ENCODE measurements around the gene SLC26A11. TPM values are rescaled to one million over a fixed set of nuclear protein-coding genes. Genes with fewer than 3 reads are reported as not detected.

Gene SLC26A11
- polyA plus RNA-seq, 2 of the 4 experiments (the other 2 are of a cell fraction) = 8.3 to 13.7 TPM

DNA sequence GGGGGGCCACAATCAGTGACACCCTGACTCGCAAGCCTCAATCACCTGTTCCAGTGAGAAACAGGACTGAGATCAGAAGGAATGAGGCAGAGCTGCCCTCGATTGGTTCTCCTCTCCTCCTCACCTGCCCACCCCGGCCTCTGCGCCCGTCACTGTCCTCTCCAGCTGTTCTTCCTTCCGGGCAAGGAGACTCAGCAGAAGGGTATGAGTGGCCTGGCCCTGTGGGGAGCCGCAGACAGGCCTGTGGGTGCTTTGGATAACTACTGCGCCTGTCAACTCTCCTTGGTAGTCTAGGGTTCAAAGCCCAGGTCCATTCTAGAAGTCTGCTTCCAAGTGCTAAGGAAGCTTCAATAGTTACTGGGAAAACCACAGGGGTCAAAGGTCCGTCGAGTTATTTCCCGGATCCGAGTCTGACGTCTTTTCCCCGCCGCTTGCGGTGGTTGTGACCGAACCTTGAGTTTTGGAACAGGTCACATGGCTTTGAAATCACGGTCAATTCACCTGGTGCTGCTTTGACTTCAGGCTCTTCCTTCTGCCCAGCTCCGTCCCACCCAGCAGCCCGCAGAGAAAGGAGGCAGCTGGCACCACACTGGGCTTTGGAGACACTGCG, 42.1 kb upstream of the SLC26A11 start (continued):
- no peak for TF ChIP-seq ESRRA (IDR thresholded peaks at IDR 0.05; ENCODE audit: borderline replicate concordance, low read length)

- FAIRE-seq = no peak
Measured at GRCh38 chr17:80180192-80180591, 40.0 kb upstream of the SLC26A11 start.

DNA sequence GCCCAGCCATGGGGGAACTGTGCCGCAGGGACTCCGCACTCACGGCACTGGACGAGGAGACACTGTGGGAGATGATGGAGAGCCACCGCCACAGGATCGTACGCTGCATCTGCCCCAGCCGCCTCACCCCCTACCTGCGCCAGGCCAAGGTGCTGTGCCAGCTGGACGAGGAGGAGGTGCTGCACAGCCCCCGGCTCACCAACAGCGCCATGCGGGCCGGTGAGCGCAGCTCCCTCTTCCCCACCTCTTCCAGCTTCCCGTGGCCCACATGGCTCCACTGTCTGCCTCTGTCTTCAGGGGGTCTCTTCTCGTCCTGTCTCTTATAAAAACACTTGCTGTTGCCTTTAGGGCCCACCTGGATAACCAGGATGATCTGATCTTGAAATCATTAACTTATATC, 38.8 kb upstream of the SLC26A11 start:
- no peak for ATAC-seq
- POLR2A ChIA-PET = no interaction called here
- H3K4me2 ChIP-seq = no peak overlapping the region
- no peak for DNase-seq (ENCODE audit: low read depth in 1 of 2, low spot score in 1 of 2)
- WGBS (ENCODE audit: missing lambda C conversion rate) = 83% methylated on average over 17 of the region's 17 CpGs
- H3K27ac ChIP-seq = no peak overlapping the region
- TF ChIP-seq MAFK (IDR thresholded peaks at IDR 0.05; ENCODE audit: partially characterized antibody) (no peak), CHD4 (IDR thresholded peaks at IDR 0.05; ENCODE audit: borderline replicate concordance) (no peak), NFE2L2 (conservative IDR thresholded peaks at IDR 0.05; ENCODE audit: low read length) (no peak), JUNB (IDR thresholded peaks at IDR 0.05) (no peak), SMC3 (IDR thresholded peaks at IDR 0.05) (no peak), CBX2 (IDR thresholded peaks at IDR 0.05; ENCODE audit: borderline replicate concordance, low read depth) (no peak), RARB (CRISPR knock-in tag; IDR thresholded peaks at IDR 0.05) (no peak), PBX3 (IDR thresholded peaks at IDR 0.05) (no peak), USF2 (IDR thresholded peaks at IDR 0.05) (no peak), CTCF (IDR thresholded peaks at IDR 0.05) (no peak), ESRRA (IDR thresholded peaks at IDR 0.05; ENCODE audit: borderline replicate concordance, low read length) (no peak), CHD2 (IDR thresholded peaks at IDR 0.05; ENCODE audit: low read length, partially characterized antibody) (no peak), FOSB (CRISPR knock-in tag; IDR thresholded peaks at IDR 0.05) (no peak), JUN (IDR thresholded peaks at IDR 0.05) (no peak)
- CTCF ChIA-PET = interaction anchor here (2.1 to 7.9 kb wide), 3 partner anchors 15 to 176 kb away, joined by 7 to 60 read pairs (median 8); no protein-coding TSS in a partner anchor
- H3K4me3 ChIP-seq = no peak overlapping the region
- no peak for FAIRE-seq
- H3K9me3 ChIP-seq = no peaks in the 10 kb centered on the region
- H3K4me1 ChIP-seq = no peaks in the 10 kb centered on the region

More at GRCh38 chr17:80180192-80180591, 40.0 kb upstream of the SLC26A11 start:
- no peak for TF ChIP-seq MAFK (IDR thresholded peaks at IDR 0.05; ENCODE audit: partially characterized antibody)
- H3K4me1 ChIP-seq = peaks cover 6% of the 10 kb centered on the region
- ChIA-PET CTCF (interaction anchor here (1.3 to 6.3 kb wide), 3 partner anchors 9 to 79 kb away, joined by 3 to 34 read pairs (median 6); partner anchors contain the start of gene GAA), POLR2A (no interaction called here)
- no peak overlapping the region for H3K4me2 ChIP-seq
- no peak overlapping the region for H3K4me3 ChIP-seq
- no peak overlapping the region for H3K27ac ChIP-seq
- 69% methylated on average over 14 of the region's 14 CpGs for WGBS (ENCODE audit: missing lambda C conversion rate)
- no peak for DNase-seq (ENCODE audit: low read depth in 1 of 2, low spot score in 1 of 2)
- H3K9me3 ChIP-seq = no peaks in the 10 kb centered on the region
- no peak for ATAC-seq

DNA sequence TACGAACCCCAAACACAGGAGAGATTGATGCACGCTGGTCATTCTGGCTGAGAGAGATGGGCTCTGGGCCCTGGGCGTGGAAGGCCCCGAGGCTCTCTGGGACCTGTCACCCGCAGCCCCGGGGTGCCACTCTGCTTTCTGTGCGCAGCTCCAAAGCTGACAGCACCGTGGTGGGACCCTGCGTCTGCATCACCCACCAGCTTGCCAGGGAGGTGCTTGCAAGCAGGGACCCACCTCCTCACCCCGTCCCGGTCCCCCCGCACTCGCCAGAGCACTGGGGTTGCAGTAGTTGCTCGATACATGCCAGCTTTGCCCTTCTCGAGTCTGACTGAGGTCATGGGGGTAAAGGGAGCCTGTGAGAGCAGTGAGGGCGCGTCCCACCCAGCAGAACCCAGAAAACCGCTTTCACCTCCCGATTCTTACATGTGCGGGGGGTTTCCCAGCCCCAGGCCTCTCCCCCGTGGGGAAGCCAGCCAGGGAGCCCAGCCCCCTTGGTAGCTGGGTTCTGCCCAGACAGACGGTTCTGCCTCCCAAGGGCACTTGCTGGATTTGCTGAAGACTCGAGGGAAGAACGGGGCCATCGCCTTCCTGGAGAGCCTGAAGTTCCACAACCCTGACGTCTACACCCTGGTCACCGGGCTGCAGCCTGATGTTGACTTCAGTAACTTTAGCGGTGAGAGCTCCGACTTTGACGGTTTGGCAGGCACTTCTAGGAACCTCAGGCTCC, 37.9 kb upstream of the SLC26A11 start:
- H3K4me3 ChIP-seq = no peak overlapping the region
- H3K4me2 ChIP-seq = no peak overlapping the region
- H3K27ac ChIP-seq = no peak overlapping the region
- no peak for TF ChIP-seq HDAC2 (IDR thresholded peaks at IDR 0.05)
- TF ChIP-seq NFE2L2 (conservative IDR thresholded peaks at IDR 0.05; ENCODE audit: low read length) = no peak
- TF ChIP-seq POLR2A (IDR thresholded peaks at IDR 0.05; ENCODE audit: low read length) = no peak
- TF ChIP-seq JUN (IDR thresholded peaks at IDR 0.05) = no peak
- TF ChIP-seq POLR2AphosphoS2 (conservative IDR thresholded peaks at IDR 0.05; ENCODE audit: low read length) = no peak
- no peak for TF ChIP-seq ZNF302 (CRISPR knock-in tag; IDR thresholded peaks at IDR 0.05)
- TF ChIP-seq EHF (CRISPR knock-in tag; IDR thresholded peaks at IDR 0.05) = no peak
- no peak for TF ChIP-seq JUNB (IDR thresholded peaks at IDR 0.05)
- TF ChIP-seq SMC3 (IDR thresholded peaks at IDR 0.05) = no peak
- no peak for TF ChIP-seq ZFP36 (IDR thresholded peaks at IDR 0.05; ENCODE audit: borderline replicate concordance, partially characterized antibody)
- no peak for TF ChIP-seq ESRRA (IDR thresholded peaks at IDR 0.05; ENCODE audit: borderline replicate concordance, low read length)
- TF ChIP-seq, protein P1, sequence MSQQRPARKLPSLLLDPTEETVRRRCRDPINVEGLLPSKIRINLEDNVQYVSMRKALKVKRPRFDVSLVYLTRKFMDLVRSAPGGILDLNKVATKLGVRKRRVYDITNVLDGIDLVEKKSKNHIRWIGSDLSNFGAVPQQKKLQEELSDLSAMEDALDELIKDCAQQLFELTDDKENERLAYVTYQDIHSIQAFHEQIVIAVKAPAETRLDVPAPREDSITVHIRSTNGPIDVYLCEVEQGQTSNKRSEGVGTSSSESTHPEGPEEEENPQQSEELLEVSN (IDR thresholded peaks at IDR 0.05; ENCODE audit: borderline replicate concordance, low read depth) = no peak
- TF ChIP-seq RARB (CRISPR knock-in tag; IDR thresholded peaks at IDR 0.05) = no peak
- no peak for TF ChIP-seq CBX2 (IDR thresholded peaks at IDR 0.05; ENCODE audit: borderline replicate concordance, low read depth)
- TF ChIP-seq USF2 (IDR thresholded peaks at IDR 0.05) = no peak
- TF ChIP-seq KDM1A (IDR thresholded peaks at IDR 0.05; ENCODE audit: low read depth) = no peak
- no peak for FAIRE-seq
- ATAC-seq = no peak
- no peak for DNase-seq (ENCODE audit: low read depth in 1 of 2, low spot score in 1 of 2)
- CTCF ChIA-PET = interaction anchor here (1.0 to 7.9 kb wide), 6 partner anchors 9 to 176 kb away, joined by 3 to 60 read pairs (median 6); no protein-coding TSS in a partner anchor
- 82% methylated on average over 30 of the region's 30 CpGs for WGBS (ENCODE audit: missing lambda C conversion rate)
- peaks cover 6% of the 10 kb centered on the region for H3K4me1 ChIP-seq
- POLR2A ChIA-PET = no interaction called here
- no peaks in the 10 kb centered on the region for H3K9me3 ChIP-seq

Data from A549 (cell line).